Mucosa of rectum (tissue), 2 donors: ENCODE results near the gene LDLRAP1.
"Not testable (repeated sequence)": the region's sequence is repeated elsewhere in the genome, so short reads cannot be mapped to it uniquely, and the experiment has no call there.

Source experiments
- H3K27ac ChIP-seq, 2 donors: one replicate each; pipeline ENCODE4 v1.7.0; 2013; ENCODE audit warnings: inconsistent platforms in 2 of 2, low read depth in 2 of 2, low read length in 2 of 2
- H3K27me3 ChIP-seq, 2 donors: one replicate each; pipeline ENCODE4 v1.7.0; 2013; ENCODE audit warnings: low read length in 2 of 2; ENCODE audit not compliant: control insufficient read depth in 2 of 2, insufficient read depth in 2 of 2
- H3K36me3 ChIP-seq, 2 donors: one replicate each; pipeline ENCODE4 v1.7.0; 2013; ENCODE audit warnings: low read length in 2 of 2; ENCODE audit not compliant: control insufficient read depth in 2 of 2, insufficient read depth in 2 of 2
- H3K4me1 ChIP-seq, 2 donors: one replicate each; pipeline ENCODE4 v1.7.0; 2013; ENCODE audit warnings: low read length in 2 of 2, mild to moderate bottlenecking in 1 of 2; ENCODE audit not compliant: control insufficient read depth in 2 of 2, insufficient read depth in 2 of 2
- H3K4me3 ChIP-seq, 2 donors: one replicate each; pipeline ENCODE4 v1.7.0; 2013; ENCODE audit warnings: low read length in 2 of 2
- H3K9ac ChIP-seq, 2 donors: one replicate each; pipeline ENCODE4 v1.7.0; 2013; ENCODE audit warnings: low read length in 2 of 2, low read depth in 1 of 2, mild to moderate bottlenecking in 1 of 2
- H3K9me3 ChIP-seq, 2 donors: one replicate each; pipeline ENCODE4 v1.7.0; 2013; ENCODE audit warnings: low read length in 2 of 2; ENCODE audit not compliant: control insufficient read depth in 2 of 2
- donor health status: healthy.
- donor health status: Normal muscosa, but diverticular disease.

LDLRAP1 gene

GRCh38 chr1:25587290-25587689, 43.9 kb downstream of the LDLRAP1 start:
- Histone ChIP-seq H3K9me3 (no peaks in the 10 kb centered on the region), H3K27me3 (no peaks in the 10 kb centered on the region), H3K9ac (no peak overlapping the region), H3K27ac (no peak overlapping the region), H3K36me3 (no peaks in the 10 kb centered on the region), H3K4me1 (no peaks in the 10 kb centered on the region), H3K4me3 (no peak overlapping the region)

GRCh38 chr1:25588224-25588623, 44.8 kb downstream of the LDLRAP1 start:
- not testable (repeated sequence) for H3K9me3 ChIP-seq, H3K4me1 ChIP-seq, H3K9ac ChIP-seq, H3K36me3 ChIP-seq, H3K27ac ChIP-seq, H3K27me3 ChIP-seq, H3K4me3 ChIP-seq

- not testable (repeated sequence) for H3K27me3 ChIP-seq, H3K4me1 ChIP-seq, H3K4me3 ChIP-seq, H3K36me3 ChIP-seq, H3K9ac ChIP-seq, H3K9me3 ChIP-seq, H3K27ac ChIP-seq
Measured at GRCh38 chr1:25588786-25589185, 45.4 kb downstream of the LDLRAP1 start.

- no peak overlapping the region for H3K4me3 ChIP-seq
- H3K36me3 ChIP-seq: no peaks in the 10 kb centered on the region
- no peak overlapping the region for H3K9ac ChIP-seq
- H3K27ac ChIP-seq: no peak overlapping the region
- no peaks in the 10 kb centered on the region for H3K27me3 ChIP-seq
- H3K9me3 ChIP-seq: no peaks in the 10 kb centered on the region
- no peaks in the 10 kb centered on the region for H3K4me1 ChIP-seq
Measured at GRCh38 chr1:25590096-25590824, 46.9 kb downstream of the LDLRAP1 start.

- H3K4me3 ChIP-seq: no peak overlapping the region
- H3K27me3 ChIP-seq: no peaks in the 10 kb centered on the region
- H3K9ac ChIP-seq: no peak overlapping the region
- H3K36me3 ChIP-seq: no peaks in the 10 kb centered on the region
- H3K27ac ChIP-seq: no peak overlapping the region
- no peaks in the 10 kb centered on the region for H3K9me3 ChIP-seq
- no peaks in the 10 kb centered on the region for H3K4me1 ChIP-seq
Measured at GRCh38 chr1:25593861-25594260, 50.5 kb downstream of the LDLRAP1 start.

GRCh38 chr1:25594971-25595370, 51.6 kb downstream of the LDLRAP1 start:
- no peaks in the 10 kb centered on the region for H3K36me3 ChIP-seq
- no peak overlapping the region for H3K27ac ChIP-seq
- H3K27me3 ChIP-seq: no peaks in the 10 kb centered on the region
- H3K4me3 ChIP-seq: no peak overlapping the region
- H3K4me1 ChIP-seq: no peaks in the 10 kb centered on the region
- H3K9me3 ChIP-seq: no peaks in the 10 kb centered on the region
- no peak overlapping the region for H3K9ac ChIP-seq

GRCh38 chr1:25596641-25597040, 53.2 kb downstream of the LDLRAP1 start:
- not testable (repeated sequence) for H3K9ac ChIP-seq, H3K36me3 ChIP-seq, H3K9me3 ChIP-seq, H3K4me1 ChIP-seq, H3K4me3 ChIP-seq, H3K27me3 ChIP-seq, H3K27ac ChIP-seq

GRCh38 chr1:25598879-25599278, 55.5 kb downstream of the LDLRAP1 start:
- no peaks in the 10 kb centered on the region for H3K4me1 ChIP-seq

GRCh38 chr1:25599969-25600610, 56.7 kb downstream of the LDLRAP1 start:
- Histone ChIP-seq H3K9ac (no peak overlapping the region), H3K9me3 (no peaks in the 10 kb centered on the region), H3K4me3 (no peak overlapping the region), H3K27ac (no peak overlapping the region), H3K4me1 (no peaks in the 10 kb centered on the region), H3K36me3 (no peaks in the 10 kb centered on the region), H3K27me3 (no peaks in the 10 kb centered on the region)

More at GRCh38 chr1:25598879-25599278, 55.5 kb downstream of the LDLRAP1 start:
- no peaks in the 10 kb centered on the region for H3K36me3 ChIP-seq
- no peak overlapping the region for H3K9ac ChIP-seq
- H3K4me3 ChIP-seq: no peak overlapping the region
- no peak overlapping the region for H3K27ac ChIP-seq
- H3K9me3 ChIP-seq: no peaks in the 10 kb centered on the region
- H3K27me3 ChIP-seq: no peaks in the 10 kb centered on the region

- H3K27ac ChIP-seq, H3K27me3 ChIP-seq, H3K36me3 ChIP-seq, H3K4me3 ChIP-seq, H3K9ac ChIP-seq, H3K4me1 ChIP-seq, H3K9me3 ChIP-seq: not testable (repeated sequence)
Measured at GRCh38 chr1:25600971-25601699, 57.7 kb downstream of the LDLRAP1 start.
